ENCODE results near the gene QSER1. TPM values are rescaled to one million over a fixed set of nuclear protein-coding genes. Genes with fewer than 3 reads are reported as not detected.
"Not testable (repeated sequence)": the region's sequence is repeated elsewhere in the genome, so short reads cannot be mapped to it uniquely, and the experiment has no call there.

Gene QSER1
- polyA plus RNA-seq, 1 donor (not counting 4 experiments of a cell fraction or from before 2014, with no cell fraction given) = 14.7 TPM

DNA sequence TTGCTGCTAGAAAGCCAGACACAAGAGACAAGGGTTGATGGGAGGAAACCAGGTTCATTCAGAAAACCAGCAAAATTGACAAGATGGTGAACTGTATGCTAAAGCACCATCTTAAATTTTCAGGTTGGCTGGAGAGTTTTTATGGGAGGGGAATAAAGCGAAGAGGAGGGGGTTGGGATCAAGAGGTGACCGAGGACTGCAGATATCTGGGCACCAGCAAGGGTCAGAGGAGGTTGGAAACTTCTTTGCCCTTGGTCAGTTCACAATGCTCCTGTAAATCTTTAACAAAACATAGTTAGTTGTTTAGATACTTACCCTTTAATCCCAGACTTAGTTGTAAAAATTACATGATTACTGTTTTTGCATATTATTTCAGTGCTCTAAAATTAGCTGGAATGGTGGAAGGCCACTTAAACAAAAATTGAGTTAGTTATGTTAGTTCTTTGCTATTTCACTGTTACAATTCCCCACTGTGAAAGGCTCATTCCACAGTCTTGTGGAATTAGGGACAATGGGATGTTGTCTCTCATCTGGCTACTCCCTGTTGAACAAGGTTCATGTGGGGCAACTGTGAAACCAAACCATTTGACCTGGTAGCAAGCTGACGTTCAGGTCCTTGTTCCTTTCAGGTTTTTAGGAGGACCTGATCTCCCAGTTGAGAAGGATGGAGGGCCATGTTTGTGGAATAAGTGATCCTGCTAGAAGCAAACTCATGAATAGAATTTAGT is 30.6 kb upstream of the QSER1 start:
- no peak overlapping the region for H2AFZ ChIP-seq (ENCODE audit: control insufficient read depth, low read length)
- H3K36me3 ChIP-seq (ENCODE audit: control insufficient read depth in 2 of 2, extremely low read depth in 1 of 2, insufficient read depth in 2 of 2, low read length in 2 of 2) = no peaks in the 10 kb centered on the region
- no peak overlapping the region for H3K4me3 ChIP-seq (ENCODE audit: control insufficient read depth in 2 of 3, extremely low read depth in 1 of 3, insufficient read depth in 2 of 3, low read depth in 1 of 3, low read length in 3 of 3)
- no peak overlapping the region for H3K27ac ChIP-seq (ENCODE audit: control insufficient read depth, insufficient read depth, low read length)
- no peaks in the 10 kb centered on the region for H3K9me1 ChIP-seq (ENCODE audit: control insufficient read depth, extremely low read depth, insufficient read depth, low read length)
- no peaks in the 10 kb centered on the region for H4K20me1 ChIP-seq (ENCODE audit: control insufficient read depth, extremely low read depth, insufficient read depth, low read length)
- H3K4me2 ChIP-seq (ENCODE audit: control insufficient read depth, extremely low read depth, insufficient read depth, low read depth, low read length) = no peak overlapping the region
- no peaks in the 10 kb centered on the region for H3K4me1 ChIP-seq (ENCODE audit: control insufficient read depth, extremely low read depth, insufficient read depth, low read length)
- dilution Hi-C loops (cut with MboI; ENCODE audit: extremely low pct_ligation_motif_present, low sequenced_read_pairs) = no loop called here
- DNase-seq (ENCODE audit: low read depth, low spot score) = no peak
- no peaks in the 10 kb centered on the region for H3K9me3 ChIP-seq (ENCODE audit: control insufficient read depth, low read depth, low read length)
- H3K9ac ChIP-seq (ENCODE audit: control insufficient read depth, extremely low read depth, insufficient read depth, low read length) = no peak overlapping the region
- FAIRE-seq = no peak
- no peaks in the 10 kb centered on the region for H3K79me2 ChIP-seq (ENCODE audit: control insufficient read depth, insufficient read depth, low read length)
- TF ChIP-seq, protein P1, sequence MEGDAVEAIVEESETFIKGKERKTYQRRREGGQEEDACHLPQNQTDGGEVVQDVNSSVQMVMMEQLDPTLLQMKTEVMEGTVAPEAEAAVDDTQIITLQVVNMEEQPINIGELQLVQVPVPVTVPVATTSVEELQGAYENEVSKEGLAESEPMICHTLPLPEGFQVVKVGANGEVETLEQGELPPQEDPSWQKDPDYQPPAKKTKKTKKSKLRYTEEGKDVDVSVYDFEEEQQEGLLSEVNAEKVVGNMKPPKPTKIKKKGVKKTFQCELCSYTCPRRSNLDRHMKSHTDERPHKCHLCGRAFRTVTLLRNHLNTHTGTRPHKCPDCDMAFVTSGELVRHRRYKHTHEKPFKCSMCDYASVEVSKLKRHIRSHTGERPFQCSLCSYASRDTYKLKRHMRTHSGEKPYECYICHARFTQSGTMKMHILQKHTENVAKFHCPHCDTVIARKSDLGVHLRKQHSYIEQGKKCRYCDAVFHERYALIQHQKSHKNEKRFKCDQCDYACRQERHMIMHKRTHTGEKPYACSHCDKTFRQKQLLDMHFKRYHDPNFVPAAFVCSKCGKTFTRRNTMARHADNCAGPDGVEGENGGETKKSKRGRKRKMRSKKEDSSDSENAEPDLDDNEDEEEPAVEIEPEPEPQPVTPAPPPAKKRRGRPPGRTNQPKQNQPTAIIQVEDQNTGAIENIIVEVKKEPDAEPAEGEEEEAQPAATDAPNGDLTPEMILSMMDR (optimal IDR thresholded peaks at IDR 0.05 in 1 of 3, IDR thresholded peaks at IDR 0.05 in 1 of 3, conservative IDR thresholded peaks at IDR 0.05 in 1 of 3; ENCODE audit: extremely low read depth in 1 of 3, insufficient read depth in 2 of 3, low read length in 3 of 3) = no peak
- TF ChIP-seq EZH2 (IDR thresholded peaks at IDR 0.05; ENCODE audit: low read length) = no peak
- no peaks in the 10 kb centered on the region for H3K27me3 ChIP-seq (ENCODE audit: control insufficient read depth, extremely low read depth, insufficient read depth, low read length)

DNA sequence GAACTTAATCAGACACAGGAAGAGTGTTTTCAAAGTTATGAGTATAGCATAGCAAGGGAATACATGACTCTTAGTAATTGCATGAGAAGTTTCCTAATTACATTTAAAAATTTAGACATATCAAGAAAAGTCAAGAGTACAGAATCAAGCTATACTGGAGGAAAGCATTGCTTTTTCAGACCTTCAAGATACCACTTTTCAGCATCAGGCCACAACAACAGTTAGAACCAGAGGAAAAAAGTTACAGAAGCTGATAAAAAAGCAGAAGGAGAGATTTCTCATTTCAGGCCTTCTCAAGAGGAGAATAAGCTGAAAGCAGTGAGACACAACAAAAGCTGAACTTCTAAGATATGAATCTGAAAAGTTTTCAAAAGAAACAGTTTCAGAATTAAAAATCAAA is 28.1 kb upstream of the QSER1 start:
- no peak overlapping the region for H3K4me2 ChIP-seq (ENCODE audit: control insufficient read depth, extremely low read depth, insufficient read depth, low read depth, low read length)
- no peak for FAIRE-seq
- DNase-seq (ENCODE audit: low read depth, low spot score) = no peak
- no peak overlapping the region for H3K27ac ChIP-seq (ENCODE audit: control insufficient read depth, insufficient read depth, low read length)
- H3K9me3 ChIP-seq (ENCODE audit: control insufficient read depth, low read depth, low read length) = no peaks in the 10 kb centered on the region
- no peak overlapping the region for H2AFZ ChIP-seq (ENCODE audit: control insufficient read depth, low read length)
- H4K20me1 ChIP-seq (ENCODE audit: control insufficient read depth, extremely low read depth, insufficient read depth, low read length) = no peaks in the 10 kb centered on the region
- H3K27me3 ChIP-seq (ENCODE audit: control insufficient read depth, extremely low read depth, insufficient read depth, low read length) = no peaks in the 10 kb centered on the region
- H3K9me1 ChIP-seq (ENCODE audit: control insufficient read depth, extremely low read depth, insufficient read depth, low read length) = no peaks in the 10 kb centered on the region
- no peaks in the 10 kb centered on the region for H3K4me1 ChIP-seq (ENCODE audit: control insufficient read depth, extremely low read depth, insufficient read depth, low read length)
- dilution Hi-C loops (cut with MboI; ENCODE audit: extremely low pct_ligation_motif_present, low sequenced_read_pairs) = no loop called here
- no peak overlapping the region for H3K9ac ChIP-seq (ENCODE audit: control insufficient read depth, extremely low read depth, insufficient read depth, low read length)
- H3K79me2 ChIP-seq (ENCODE audit: control insufficient read depth, insufficient read depth, low read length) = no peaks in the 10 kb centered on the region
- no peak for TF ChIP-seq EZH2 (IDR thresholded peaks at IDR 0.05; ENCODE audit: low read length)
- TF ChIP-seq, protein P1 (optimal IDR thresholded peaks at IDR 0.05 in 1 of 3, IDR thresholded peaks at IDR 0.05 in 1 of 3, conservative IDR thresholded peaks at IDR 0.05 in 1 of 3; ENCODE audit: extremely low read depth in 1 of 3, insufficient read depth in 2 of 3, low read length in 3 of 3) = no peak
- H3K4me3 ChIP-seq (ENCODE audit: control insufficient read depth in 2 of 3, extremely low read depth in 1 of 3, insufficient read depth in 2 of 3, low read depth in 1 of 3, low read length in 3 of 3) = no peak overlapping the region
- H3K36me3 ChIP-seq (ENCODE audit: control insufficient read depth in 2 of 2, extremely low read depth in 1 of 2, insufficient read depth in 2 of 2, low read length in 2 of 2) = no peaks in the 10 kb centered on the region

- H2AFZ ChIP-seq (ENCODE audit: control insufficient read depth, low read length); H3K9me3 ChIP-seq (ENCODE audit: control insufficient read depth, low read depth, low read length); DNase-seq (ENCODE audit: low read depth, low spot score); FAIRE-seq; H3K4me3 ChIP-seq (ENCODE audit: control insufficient read depth in 2 of 3, extremely low read depth in 1 of 3, insufficient read depth in 2 of 3, low read depth in 1 of 3, low read length in 3 of 3); H3K36me3 ChIP-seq (ENCODE audit: control insufficient read depth in 2 of 2, extremely low read depth in 1 of 2, insufficient read depth in 2 of 2, low read length in 2 of 2); H3K4me1 ChIP-seq (ENCODE audit: control insufficient read depth, extremely low read depth, insufficient read depth, low read length); H3K9me1 ChIP-seq (ENCODE audit: control insufficient read depth, extremely low read depth, insufficient read depth, low read length); H3K79me2 ChIP-seq (ENCODE audit: control insufficient read depth, insufficient read depth, low read length); H3K27me3 ChIP-seq (ENCODE audit: control insufficient read depth, extremely low read depth, insufficient read depth, low read length); H4K20me1 ChIP-seq (ENCODE audit: control insufficient read depth, extremely low read depth, insufficient read depth, low read length); H3K9ac ChIP-seq (ENCODE audit: control insufficient read depth, extremely low read depth, insufficient read depth, low read length); dilution Hi-C loops (cut with MboI; ENCODE audit: extremely low pct_ligation_motif_present, low sequenced_read_pairs); H3K4me2 ChIP-seq (ENCODE audit: control insufficient read depth, extremely low read depth, insufficient read depth, low read depth, low read length); H3K27ac ChIP-seq (ENCODE audit: control insufficient read depth, insufficient read depth, low read length): not testable (repeated sequence)
Measured at GRCh38 chr11:32868752-32869151, 23.9 kb upstream of the QSER1 start.

All from keratinocyte (primary cell).